HuH-7 (cell line): ENCODE measurements around the gene PRR36.
"Not testable (repeated sequence)": the region's sequence is repeated elsewhere in the genome, so short reads cannot be mapped to it uniquely, and the experiment has no call there.

Experiments
- DNase-seq: peaks from one replicate; pipeline ENCODE4 v3.0.0; 2011; ENCODE audit warnings: low spot score

The PRR36 gene

DNA sequence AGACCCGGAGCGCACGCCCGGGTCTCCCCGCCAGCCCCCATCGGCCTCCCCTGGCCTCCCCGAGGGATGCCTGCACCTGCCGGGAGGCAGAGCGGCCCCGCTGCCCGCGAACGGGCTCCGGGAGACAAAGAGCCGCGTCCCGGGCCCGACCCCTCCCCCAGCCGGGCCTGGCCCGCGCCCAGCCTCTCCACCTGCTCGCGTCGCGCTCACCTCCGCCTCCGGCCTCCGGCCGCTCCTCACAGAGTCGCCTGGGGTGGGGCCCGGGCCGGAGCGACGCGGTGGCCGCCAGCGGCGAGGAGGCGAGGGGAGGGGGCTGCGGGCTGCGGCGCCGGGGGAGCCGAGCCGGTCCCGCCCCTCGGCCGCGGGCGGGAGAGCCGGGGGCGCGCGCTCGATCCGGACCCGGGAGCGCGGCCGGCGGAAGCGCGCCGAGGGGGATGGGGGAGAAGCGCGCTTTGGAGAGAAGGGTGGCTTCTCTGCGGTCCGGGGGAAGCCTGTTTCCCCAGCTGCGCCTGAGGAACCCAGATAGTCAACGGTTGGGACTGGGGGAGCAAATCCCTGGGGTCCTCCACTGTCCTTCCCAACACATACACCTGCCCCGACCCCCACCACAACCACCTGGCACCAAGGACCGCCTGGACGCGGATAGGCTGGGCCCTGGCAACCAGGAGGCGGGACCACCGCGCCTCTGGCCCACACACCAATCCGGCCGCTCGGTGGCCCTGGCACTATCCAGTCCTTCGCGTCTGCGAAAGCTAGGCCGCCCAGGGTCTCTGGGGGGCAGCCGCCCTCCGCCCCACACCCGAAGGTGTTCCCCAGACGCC lies at the start of gene PRR36:
Gene PRR36, minus strand, starts transcription at position 315 of the 821 bp plus-strand sequence. CDS start 701 bp downstream, outside the sequence.
- peak; percentile 52 for DNase-seq

DNA sequence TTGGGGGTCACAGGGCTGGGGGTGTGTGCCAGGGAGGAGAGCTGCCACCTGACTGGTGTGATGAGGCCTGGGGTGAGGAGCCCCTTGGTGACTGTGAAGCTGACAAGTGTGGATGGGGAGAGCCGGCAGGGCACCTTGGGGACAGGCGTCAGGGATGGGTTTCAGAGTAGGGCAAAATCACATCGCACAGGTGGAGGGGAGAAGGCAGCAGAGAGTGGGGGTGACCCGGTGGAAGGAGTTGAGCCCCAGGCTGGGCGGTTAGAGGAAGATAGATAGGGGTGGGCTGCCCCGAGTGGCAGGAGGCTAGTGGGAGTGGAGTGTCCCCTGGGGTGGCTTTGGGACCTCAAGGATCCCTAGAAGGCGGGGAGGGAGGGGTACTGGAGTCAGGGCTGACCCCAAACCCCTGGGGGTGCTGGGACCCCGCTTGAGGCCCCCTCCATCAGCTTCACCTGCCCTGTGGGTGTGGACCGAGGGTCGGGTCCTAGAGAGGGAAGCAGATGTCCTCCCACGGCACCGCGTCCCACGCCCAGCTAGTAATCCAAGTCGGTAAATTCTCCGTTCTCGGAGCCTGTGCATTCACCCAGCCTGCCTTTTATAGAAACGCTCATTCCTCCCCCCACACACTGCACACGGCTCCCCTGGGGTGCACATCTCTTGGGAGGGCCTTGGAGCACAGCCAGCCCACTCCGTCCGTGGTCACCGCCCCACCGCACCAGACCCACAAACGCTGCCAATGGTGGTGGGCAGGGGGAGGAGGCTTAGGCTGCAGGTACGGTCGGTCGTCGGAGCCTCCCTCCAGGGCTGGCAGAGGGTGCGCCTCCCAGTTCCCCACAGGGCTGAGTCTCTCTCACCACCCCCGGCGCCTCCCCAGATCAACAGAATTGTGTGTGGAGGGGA lies 49.4 kb upstream of the PRR36 start:
- no peak for DNase-seq

DNA sequence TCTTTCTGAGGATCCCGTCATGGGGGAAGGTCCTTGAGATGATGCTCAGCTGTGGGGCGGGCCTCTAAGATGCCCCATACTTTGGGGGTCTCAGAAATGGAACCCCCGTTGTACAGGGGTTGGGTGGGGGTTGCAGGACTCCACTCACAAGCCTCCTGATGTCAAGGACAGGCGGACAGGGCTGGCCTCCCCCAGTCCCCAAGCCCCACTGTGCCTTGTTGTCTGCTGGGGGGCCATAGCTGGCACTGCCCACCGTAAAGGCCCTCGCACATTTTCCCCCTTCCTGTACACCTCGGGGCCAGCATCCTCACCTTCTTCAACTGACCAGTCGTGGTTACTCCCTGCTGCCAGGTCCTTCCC lies 48.6 kb upstream of the PRR36 start:
- no peak for DNase-seq

DNA sequence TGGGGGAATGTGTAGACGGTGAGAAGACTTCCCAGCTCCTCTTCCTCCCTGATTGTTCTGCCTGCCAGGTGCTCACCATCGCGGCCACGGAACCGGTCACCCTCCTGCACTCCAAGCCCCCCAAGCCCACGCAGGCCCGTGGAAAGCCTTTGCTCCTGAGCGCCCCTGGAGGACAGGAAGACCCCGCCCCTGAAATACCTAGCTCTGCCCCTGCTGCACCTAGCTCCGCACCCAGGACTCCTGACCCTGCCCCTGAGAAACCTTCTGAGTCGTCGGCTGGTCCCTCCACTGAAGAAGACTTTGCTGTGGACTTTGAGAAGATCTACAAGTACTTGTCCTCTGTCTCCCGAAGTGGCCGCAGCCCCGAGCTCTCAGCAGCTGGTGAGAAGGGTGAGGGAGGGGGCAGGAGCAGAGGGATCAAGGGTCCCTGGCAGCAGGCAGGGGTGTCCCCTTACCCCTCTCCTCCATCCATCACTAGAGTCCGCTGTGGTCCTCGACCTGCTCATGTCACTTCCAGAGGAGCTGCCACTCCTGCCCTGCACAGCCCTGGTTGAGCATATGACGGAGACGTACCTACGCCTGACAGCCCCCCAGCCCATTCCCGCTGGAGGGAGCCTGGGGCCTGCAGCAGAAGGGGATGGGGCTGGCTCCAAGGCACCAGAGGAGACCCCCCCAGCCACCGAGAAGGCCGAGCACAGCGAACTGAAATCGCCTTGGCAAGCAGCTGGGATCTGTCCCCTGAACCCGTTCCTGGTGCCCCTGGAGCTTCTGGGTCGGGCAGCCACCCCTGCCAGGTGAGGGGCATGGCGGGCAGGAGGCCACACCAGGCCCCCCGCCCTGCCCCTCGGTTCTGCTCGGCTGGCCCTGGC lies 48.0 kb upstream of the PRR36 start:
- DNase-seq: no peak

DNA sequence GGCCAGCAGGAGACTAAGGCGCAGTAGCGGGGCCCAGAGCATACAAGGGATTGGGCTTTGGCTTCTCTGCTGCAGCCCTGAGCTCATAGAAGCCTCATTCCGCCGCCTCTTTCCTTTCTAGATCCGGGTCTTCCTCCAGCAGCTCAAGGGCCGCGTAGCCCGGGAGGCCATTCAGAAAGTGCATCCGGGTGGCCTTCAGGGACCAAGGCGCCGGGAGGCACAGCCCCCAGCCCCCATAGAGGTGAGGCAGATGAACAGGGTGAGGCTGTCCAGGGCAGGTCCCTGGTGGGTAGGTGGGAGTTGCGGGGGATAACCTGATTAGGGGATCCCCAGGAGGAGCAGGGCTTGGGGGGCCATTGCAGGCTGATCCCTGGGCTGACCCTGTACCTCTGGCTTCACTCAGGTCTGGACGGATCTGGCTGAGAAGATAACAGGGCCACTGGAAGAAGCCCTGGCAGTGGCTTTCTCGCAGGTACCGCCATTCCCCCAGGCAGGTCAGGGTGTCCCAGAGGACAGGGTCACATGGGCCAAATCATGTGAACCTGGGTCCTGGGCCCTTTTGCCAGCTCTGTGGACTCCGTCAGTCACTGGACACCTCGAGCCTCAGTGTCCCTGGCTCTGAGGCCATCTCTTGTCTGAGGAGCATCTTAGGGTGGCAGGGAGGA lies 47.2 kb upstream of the PRR36 start:
- no peak for DNase-seq

DNA sequence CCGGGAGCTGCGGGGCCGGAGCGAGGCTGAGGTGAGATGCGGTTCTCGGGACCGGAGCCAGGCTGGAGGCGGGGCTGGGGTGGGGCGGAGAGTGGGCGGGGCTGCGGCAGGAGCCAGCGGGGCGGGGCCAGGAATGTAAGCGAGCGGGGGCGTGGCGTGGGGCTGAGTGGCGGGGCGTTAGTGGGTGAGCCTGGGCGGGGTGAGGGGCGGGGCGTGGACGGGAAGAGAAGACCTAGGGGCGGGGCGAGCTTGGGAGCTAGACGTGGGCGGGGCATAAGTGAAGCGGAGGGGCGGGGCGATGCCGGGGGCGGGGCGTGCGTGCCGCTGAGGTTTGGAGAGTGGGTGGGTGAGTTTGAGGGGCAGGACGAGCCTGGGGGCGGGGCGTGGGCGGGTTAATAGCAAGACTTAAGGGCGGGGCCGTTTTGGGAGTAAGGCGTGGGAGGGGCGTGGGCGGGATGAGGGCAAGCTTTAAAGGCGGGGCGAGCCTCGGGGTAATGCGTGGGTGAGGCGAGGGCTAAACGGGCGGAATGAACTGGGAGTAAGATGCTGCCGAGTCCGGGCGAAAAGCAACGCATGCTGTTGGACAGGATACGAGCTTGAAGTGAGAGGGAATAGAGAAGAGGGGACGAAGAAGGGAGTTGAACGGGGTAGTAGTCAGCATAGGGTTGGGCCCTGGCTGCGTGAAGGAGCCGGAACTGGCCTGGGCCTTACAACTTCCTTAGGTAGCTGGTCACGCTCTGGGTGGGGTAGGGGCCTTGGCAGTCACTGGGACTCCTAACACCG lies 46.5 kb upstream of the PRR36 start:
- peak; percentile 82 for DNase-seq

DNA sequence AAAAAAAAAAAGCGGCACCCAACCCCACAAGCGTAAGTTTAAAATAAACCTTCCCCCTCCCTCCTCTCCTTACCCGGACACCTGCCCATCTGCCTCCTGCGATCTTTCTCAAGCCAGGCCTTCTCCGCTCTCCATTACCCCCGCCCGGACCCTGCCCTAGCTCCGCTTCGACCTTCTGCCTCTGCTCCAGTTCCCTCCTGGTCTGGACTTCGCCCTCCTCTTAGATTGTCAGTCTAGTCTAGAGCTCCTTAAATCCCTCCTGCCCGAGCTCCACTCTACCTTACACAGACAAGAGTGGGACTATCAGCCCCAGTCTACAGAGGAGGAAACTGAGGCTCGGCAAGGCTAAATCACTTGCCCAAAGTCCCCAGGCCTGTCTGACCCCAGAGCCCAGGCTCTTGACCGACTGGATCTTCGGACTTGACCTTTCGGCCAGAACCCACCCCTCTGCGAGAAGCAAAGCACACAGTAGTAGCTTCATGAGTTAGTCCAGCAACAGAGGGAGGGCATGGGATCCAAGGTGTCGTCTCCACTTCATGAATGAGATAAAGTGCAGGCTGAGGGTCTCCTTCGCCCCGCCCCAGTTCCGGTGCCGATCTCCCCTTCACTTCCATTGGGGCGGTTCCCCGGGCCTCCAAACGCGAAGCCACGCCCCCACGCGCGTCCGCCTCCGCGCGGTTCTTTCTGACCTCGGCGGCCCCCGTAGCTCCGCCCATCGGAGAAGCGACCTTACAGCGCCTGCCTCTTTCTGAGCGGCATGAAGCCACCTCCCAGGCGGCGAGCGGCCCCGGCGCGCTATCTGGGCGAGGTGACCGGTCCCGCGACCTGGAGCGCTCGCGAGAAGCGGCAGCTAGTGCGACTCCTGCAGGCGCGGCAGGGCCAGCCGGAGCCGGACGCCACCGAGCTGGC lies 45.7 kb upstream of the PRR36 start, which contains the start of gene SNAPC2:
Gene SNAPC2, plus strand, starts transcription at position 729 of the 909 bp plus-strand sequence. Its CDS starts 29 bp downstream, at position 758.
- peak; percentile 75 for DNase-seq

DNA sequence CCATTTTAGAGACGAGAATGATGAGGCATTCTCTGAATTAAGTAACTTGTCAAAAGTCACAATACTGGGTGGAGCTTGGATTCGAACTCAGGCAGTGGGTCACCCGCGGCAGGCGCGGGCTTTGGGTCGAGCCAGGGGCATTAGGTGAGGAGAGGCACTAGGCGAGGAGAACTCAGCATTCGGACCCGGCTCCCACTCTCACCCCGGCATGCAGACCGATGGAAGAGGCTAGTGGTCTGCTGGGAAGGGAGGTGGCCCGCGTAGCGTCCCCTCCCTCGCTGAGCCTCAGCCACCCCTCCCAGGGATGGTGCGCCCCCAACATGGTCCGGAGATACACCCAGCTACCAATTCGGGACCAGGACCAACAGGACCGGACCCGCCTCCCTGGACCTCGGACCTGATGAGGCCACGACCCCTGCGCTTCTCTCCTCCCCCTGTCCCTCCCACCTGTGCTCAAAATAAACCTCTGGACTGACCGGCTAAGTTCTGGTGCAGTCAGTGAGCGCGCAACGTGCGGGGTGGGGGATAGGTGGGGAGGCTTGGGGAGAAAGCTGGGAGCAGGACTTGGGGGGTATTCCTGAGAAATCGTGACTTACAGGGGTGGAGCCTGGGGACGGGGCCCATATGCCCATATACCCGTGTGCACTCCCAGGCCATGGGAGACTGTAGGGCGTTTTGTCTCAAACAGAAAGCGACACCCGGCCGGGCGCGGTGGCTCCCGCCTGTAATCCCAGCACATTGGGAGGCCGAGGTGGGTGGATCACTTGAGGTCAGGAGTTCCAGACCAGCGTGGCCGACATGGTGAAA lies 44.6 kb upstream of the PRR36 start:
- DNase-seq: no peak

DNA sequence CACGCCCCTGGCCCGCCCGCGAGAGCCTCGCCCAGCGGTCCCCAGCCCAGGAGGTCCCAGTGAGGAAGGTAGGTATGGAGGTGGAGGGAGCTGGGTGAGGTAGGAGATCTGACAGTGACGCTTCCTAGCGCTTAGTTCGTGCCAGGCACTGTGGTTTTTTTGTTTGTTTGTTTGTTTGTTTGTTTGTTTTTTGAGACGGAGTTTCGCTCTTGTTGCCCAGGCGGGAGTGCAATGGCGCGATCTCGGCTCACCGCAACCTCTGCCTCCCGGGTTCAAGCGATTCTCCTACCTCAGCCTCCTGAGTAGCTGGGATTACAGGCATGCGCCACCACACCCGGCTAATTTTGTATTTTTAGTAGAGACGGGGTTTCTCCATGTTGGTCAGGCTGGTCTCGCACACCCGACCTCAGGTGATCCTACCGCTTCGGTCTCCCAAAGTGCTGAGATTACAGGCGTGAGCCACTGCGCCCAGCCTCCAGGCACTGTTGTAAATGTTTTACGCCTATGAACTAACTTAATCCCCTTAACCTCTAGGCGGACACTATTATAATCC lies 43.9 kb upstream of the PRR36 start:
- DNase-seq: not testable (repeated sequence)

DNA sequence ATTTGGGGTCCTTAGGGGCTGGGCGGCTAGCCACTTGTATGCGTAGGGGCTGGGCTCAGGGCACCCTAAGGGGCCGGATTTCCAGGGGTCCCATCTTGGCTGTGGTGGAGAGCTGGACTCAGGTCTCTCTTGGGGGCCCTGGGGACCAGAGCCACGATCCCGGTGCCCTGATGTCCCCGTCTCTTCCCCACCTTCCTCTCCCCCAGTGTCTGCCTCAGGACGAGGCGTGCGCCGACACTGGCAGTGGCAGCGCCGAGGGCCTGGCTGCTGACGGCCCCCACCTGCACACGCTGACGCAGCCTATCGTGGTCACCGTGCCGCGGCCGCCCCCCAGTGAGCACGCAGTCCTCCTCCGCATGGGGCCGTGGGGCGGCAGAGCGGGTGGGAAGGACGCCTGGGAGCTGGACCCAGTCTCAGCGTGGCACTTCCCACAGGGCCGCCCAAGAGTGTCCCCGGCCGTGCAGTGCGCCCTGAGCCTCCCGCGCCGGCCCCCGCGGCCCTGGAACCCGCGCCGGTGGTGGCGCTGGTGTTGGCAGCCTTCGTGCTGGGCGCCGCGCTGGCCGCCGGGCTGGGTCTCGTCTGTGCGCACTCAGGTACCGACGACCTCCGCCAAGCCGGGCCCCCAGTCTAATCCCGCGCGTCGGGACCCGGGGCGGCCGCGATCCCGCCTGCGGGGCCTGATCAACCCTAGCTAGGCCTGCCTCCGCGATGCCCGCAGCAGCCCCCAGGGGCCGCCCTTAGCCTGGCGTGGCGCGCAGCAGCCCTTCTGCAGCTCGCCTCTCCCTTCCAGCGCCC lies 43.3 kb upstream of the PRR36 start:
- peak; percentile 82 for DNase-seq

DNA sequence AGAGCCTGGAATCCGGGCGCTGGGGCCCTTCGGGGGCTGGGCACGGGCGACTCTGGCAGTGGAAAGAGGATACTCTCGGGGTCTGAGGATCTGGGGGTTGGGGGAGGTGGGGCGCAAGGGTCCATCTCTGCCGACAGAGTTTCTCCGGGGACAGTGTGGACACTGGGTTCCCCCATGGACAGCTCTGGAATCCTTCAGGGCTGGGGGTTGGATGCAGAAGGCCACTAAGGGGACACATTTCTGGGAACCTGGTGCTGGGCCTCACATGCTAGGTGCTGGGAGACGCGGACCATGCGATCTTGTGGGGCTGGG lies 42.7 kb upstream of the PRR36 start:
- DNase-seq: no peak

DNA sequence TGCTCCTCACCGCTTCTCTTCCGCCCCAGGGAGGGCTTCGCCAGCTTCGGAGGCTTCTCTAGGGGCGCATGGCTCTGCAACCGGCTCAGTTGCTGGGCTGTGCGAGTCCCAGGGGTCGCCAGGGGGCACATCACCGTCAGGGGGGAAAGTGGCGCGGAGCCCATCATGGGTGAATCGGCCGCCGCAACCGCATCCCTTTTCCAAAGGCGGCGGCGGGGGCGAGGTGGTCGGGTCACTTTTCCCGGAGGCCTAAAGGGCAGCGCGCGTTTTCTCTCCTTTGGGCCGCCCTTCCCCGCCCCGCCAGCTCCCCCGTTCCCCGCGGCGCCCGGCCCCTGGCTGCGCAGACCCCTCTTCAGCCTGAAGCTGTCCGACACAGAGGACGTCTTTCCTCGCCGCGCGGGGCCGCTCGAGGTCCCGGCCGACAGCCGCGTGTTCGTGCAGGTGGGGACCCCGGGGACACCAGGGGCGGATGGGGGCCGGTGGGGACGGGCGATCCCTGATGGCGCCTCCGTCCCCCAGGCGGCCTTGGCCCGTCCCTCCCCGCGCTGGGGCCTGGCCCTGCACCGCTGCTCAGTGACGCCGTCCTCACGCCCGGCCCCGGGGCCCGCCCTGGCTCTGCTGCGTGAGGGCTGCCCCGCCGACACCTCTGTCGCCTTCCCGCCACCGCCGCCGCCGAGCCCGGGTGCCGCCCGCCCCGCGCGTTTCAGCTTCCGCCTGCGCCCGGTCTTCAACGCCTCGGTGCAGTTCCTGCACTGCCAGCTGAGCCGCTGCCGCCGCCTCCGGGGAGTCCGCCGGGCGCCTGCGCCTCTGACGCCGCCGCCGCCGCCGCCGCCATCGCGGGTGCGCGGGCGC lies 42.1 kb upstream of the PRR36 start:
- peak; percentile 48 for DNase-seq

DNA sequence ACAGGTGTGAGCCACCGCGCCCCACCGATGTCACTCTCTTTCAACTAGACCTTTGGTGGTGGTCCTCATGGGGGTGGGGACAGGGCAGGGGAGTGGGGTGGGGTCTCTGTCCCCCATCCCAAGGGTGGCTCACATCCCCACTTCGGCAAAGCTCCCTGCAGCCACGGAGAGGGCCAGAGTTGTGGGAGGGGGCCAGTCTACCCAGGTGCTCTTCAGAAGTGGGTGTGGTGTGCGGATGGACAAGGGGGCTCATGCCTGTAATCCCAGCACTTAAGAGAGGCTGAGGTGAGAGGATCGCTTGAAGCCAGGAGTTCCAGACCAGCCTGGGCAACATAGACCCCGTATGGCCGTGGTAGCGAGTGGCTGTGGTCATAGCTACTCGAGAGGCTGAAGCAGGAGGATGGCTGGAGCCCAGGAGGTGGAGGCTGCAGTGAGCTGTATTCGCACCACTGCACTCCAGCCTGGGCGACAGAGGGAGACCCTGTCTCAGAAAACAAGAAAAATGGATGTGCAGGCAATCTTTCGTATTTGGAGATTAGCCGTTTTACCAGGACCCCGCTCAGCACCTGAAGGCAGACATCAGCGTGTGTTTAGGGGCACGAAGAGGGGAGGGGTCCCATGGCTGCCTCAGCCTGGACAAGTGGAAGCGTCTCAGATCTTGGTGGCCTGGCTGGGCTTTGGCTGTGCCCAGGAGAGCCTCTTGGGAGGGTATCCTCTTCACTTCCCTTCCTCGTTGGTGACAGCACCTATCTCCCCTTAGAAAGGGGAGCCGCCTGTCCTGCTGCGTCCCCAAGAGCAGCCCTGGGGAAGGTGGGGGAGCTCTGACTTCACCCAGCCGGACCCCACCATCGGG lies 41.3 kb upstream of the PRR36 start:
- no peak for DNase-seq

DNA sequence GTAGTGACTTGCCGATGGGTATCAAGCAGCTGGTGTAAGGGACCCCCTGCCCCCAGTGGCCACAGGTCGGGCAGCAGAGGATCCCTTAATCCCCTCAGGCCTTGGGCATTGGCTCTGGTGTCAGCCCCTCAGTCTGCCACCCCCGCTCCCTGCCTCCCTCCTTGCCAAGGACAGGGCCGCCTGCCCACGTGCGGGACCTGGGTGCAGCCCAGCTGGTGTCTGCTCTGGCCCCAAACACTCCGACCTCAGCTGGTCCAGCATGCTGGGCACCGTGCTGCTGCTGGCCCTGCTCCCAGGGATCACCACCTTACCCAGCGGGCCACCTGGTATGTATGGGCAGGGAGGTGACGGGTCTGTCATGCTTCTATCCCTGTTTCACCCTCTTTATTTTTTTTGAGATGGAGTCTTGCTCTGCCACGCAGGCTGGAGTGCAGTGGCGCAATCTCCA lies 40.4 kb upstream of the PRR36 start, which contains the start of gene TGFBR3L:
Gene TGFBR3L, plus strand, starts transcription at position 233 of the 448 bp plus-strand sequence.
- DNase-seq: no peak

DNA sequence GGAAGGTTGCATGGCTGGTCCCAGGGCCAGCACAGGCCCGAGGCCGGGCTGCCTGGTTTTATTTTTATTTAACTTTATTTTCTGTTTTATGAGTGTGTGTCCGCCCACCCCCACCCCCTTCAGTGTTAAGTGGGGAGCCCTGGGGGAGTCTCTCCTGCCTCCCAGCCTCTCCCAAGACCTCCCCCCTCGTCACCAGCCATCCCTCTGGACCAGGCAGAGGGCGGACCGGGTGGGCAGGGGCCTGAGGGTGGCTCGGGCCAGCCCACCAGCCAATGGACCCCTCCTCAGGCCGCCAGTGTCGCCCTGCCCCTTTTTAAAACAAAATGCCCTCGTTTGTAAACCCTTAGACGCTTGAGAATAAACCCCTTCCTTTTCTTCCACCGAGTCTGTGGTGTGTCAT lies 39.9 kb upstream of the PRR36 start:
- DNase-seq: no peak

DNA sequence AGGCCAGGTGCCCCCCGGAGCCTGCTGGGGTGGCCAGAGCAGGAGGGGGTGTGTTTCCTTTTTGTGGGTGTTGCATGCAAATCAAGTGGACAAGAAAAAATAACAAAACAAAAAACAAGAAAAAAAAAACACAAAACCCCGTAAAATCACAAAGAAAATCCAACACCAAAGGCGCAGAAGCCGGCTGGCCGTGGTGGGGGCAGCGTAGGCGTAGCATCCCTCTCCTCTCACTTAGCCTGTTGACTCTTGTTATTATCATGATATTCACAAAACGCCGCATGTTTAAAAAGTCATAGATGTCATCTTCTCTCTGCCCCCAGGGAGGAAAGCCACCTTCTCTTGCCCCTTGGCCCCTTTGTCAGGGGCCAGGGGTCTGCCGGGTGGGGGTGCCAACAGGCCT lies 39.5 kb upstream of the PRR36 start:
- no peak for DNase-seq
